ENCODE data around the gene ASPM. TPM values are rescaled to one million over a fixed set of nuclear protein-coding genes. Genes with fewer than 3 reads are reported as not detected.

ASPM gene
- polyA plus RNA-seq, 1 donor (not counting 4 experiments of a cell fraction or from before 2014, with no cell fraction given): 10.0 TPM

GRCh38 chr1:197080323-197080722 is 66.1 kb downstream of the ASPM start:
- no peaks in the 10 kb centered on the region for H3K4me1 ChIP-seq (ENCODE audit: control insufficient read depth, extremely low read depth, insufficient read depth, low read length)
- no peak overlapping the region for H3K4me2 ChIP-seq (ENCODE audit: control insufficient read depth, extremely low read depth, insufficient read depth, low read depth, low read length)
- FAIRE-seq (no peak), DNase-seq (ENCODE audit: low read depth, low spot score) (no peak)
- no peak overlapping the region for H2AFZ ChIP-seq (ENCODE audit: control insufficient read depth, low read length)
- no peaks in the 10 kb centered on the region for H3K9me3 ChIP-seq (ENCODE audit: control insufficient read depth, low read depth, low read length)
- H3K27ac ChIP-seq (ENCODE audit: control insufficient read depth, insufficient read depth, low read length): no peak overlapping the region
- H3K27me3 ChIP-seq (ENCODE audit: control insufficient read depth, extremely low read depth, insufficient read depth, low read length): no peaks in the 10 kb centered on the region
- no peak for TF ChIP-seq CTCF (optimal IDR thresholded peaks at IDR 0.05 in 1 of 3, IDR thresholded peaks at IDR 0.05 in 1 of 3, conservative IDR thresholded peaks at IDR 0.05 in 1 of 3; ENCODE audit: extremely low read depth in 1 of 3, insufficient read depth in 2 of 3, low read length in 3 of 3)
- TF ChIP-seq EZH2 (IDR thresholded peaks at IDR 0.05; ENCODE audit: low read length): no peak
- no peak overlapping the region for H3K9ac ChIP-seq (ENCODE audit: control insufficient read depth, extremely low read depth, insufficient read depth, low read length)
- H3K4me3 ChIP-seq (ENCODE audit: control insufficient read depth in 2 of 3, extremely low read depth in 1 of 3, insufficient read depth in 2 of 3, low read depth in 1 of 3, low read length in 3 of 3): no peak overlapping the region
- dilution Hi-C loops (cut with MboI; ENCODE audit: extremely low pct_ligation_motif_present, low sequenced_read_pairs): no loop called here
- H3K79me2 ChIP-seq (ENCODE audit: control insufficient read depth, insufficient read depth, low read length): no peaks in the 10 kb centered on the region
- H4K20me1 ChIP-seq (ENCODE audit: control insufficient read depth, extremely low read depth, insufficient read depth, low read length): no peaks in the 10 kb centered on the region
- H3K36me3 ChIP-seq (ENCODE audit: control insufficient read depth in 2 of 2, extremely low read depth in 1 of 2, insufficient read depth in 2 of 2, low read length in 2 of 2): no peaks in the 10 kb centered on the region
- no peaks in the 10 kb centered on the region for H3K9me1 ChIP-seq (ENCODE audit: control insufficient read depth, extremely low read depth, insufficient read depth, low read length)

GRCh38 chr1:197076585-197076984 is 69.9 kb downstream of the ASPM start:
- Histone ChIP-seq H3K4me1 (ENCODE audit: control insufficient read depth, extremely low read depth, insufficient read depth, low read length) (no peaks in the 10 kb centered on the region), H3K9ac (ENCODE audit: control insufficient read depth, extremely low read depth, insufficient read depth, low read length) (no peak overlapping the region), H3K9me3 (ENCODE audit: control insufficient read depth, low read depth, low read length) (no peaks in the 10 kb centered on the region), H3K27me3 (ENCODE audit: control insufficient read depth, extremely low read depth, insufficient read depth, low read length) (no peaks in the 10 kb centered on the region), H3K9me1 (ENCODE audit: control insufficient read depth, extremely low read depth, insufficient read depth, low read length) (no peaks in the 10 kb centered on the region), H3K36me3 (ENCODE audit: control insufficient read depth in 2 of 2, extremely low read depth in 1 of 2, insufficient read depth in 2 of 2, low read length in 2 of 2) (no peaks in the 10 kb centered on the region), H3K27ac (ENCODE audit: control insufficient read depth, insufficient read depth, low read length) (no peak overlapping the region), H3K4me3 (ENCODE audit: control insufficient read depth in 2 of 3, extremely low read depth in 1 of 3, insufficient read depth in 2 of 3, low read depth in 1 of 3, low read length in 3 of 3) (no peak overlapping the region), H4K20me1 (ENCODE audit: control insufficient read depth, extremely low read depth, insufficient read depth, low read length) (no peaks in the 10 kb centered on the region), H3K4me2 (ENCODE audit: control insufficient read depth, extremely low read depth, insufficient read depth, low read depth, low read length) (no peak overlapping the region), H3K79me2 (ENCODE audit: control insufficient read depth, insufficient read depth, low read length) (no peaks in the 10 kb centered on the region), H2AFZ (ENCODE audit: control insufficient read depth, low read length) (no peak overlapping the region)
- dilution Hi-C loops (cut with MboI; ENCODE audit: extremely low pct_ligation_motif_present, low sequenced_read_pairs): no loop called here
- no peak for DNase-seq (ENCODE audit: low read depth, low spot score)
- no peak for FAIRE-seq
- TF ChIP-seq EZH2 (IDR thresholded peaks at IDR 0.05; ENCODE audit: low read length): no peak
- TF ChIP-seq CTCF (optimal IDR thresholded peaks at IDR 0.05 in 1 of 3, IDR thresholded peaks at IDR 0.05 in 1 of 3, conservative IDR thresholded peaks at IDR 0.05 in 1 of 3; ENCODE audit: extremely low read depth in 1 of 3, insufficient read depth in 2 of 3, low read length in 3 of 3): no peak
